K562 (cell line): ENCODE data around the gene TOGARAM2. TPM values are rescaled to one million over a fixed set of nuclear protein-coding genes. Genes with fewer than 3 reads are reported as not detected.

Experiments used
- ATAC-seq: fragments of 200-7000 bp; cut with Tn5 transposase; 3 replicates; pipeline ENCODE4 v1.9.1; 2020; ENCODE audit warnings: moderate library complexity
- BruUV-seq: library from RNA; stranded (reverse); fragments of 400-500 nt; replicated peaks from 2 replicates; lab custom pipeline; 2021; lab: Mats Ljungman, UMichigan
- CTCF ChIA-PET: fragments of 300-600 bp; formaldehyde crosslinking; extraction: SDS; loops from one replicate; lab custom pipeline; 2021; ENCODE audit warnings: low intra/inter-chr PET ratio; lab: Yijun Ruan, JAX
- POLR2A ChIA-PET: fragments of 300-600, 350-650 bp; sonication (Branson Sonifier 250); formaldehyde crosslinking; extraction: SDS; loops from one replicate; lab custom pipeline; 2021; ENCODE audit warnings: antibody characterized with exemption, inconsistent platforms; lab: Yijun Ruan, JAX
- DNase-seq, 4 experiments: peaks; one replicate each; pipeline versions ENCODE4 v3.0.0 to v3.0.0-alpha.2; 2011 to 2018; ENCODE audit warnings: low spot score in 3 of 4, mixed read lengths in 3 of 4; ENCODE audit errors: extremely low read depth in 1 of 4
- FAIRE-seq: peaks from 2 replicates; lab custom pipeline; 2011; peaks lifted over from hg19 to GRCh38; lab: Jason Lieb, UNC
- H2AFZ ChIP-seq: 2 replicates; pipeline ENCODE4 v1.6.0; 2011; ENCODE audit warnings: low read depth, low read length, control low read depth, inconsistent platforms
- H3K27ac ChIP-seq: fragments of 200-600 bp; 3 replicates; pipeline ENCODE4 v1.8.0; 2011; ENCODE audit warnings: low read depth, mild to moderate bottlenecking, control low read depth, inconsistent platforms, low read length, moderate library complexity, mixed read lengths; ENCODE audit errors: extremely low read depth
- H3K27me3 ChIP-seq, 2 experiments: fragments of 300-600 bp in 1 of 2; 2 replicates in 1 of 2; 3 replicates in 1 of 2; pipeline versions ENCODE4 v1.6.0 to v1.8.0; 2011; ENCODE audit warnings: inconsistent platforms in 2 of 2, low read length in 2 of 2, mild to moderate bottlenecking in 1 of 2, mixed read lengths in 1 of 2, moderate library complexity in 1 of 2; ENCODE audit not compliant: control insufficient read depth in 2 of 2, insufficient read depth in 2 of 2
- H3K36me3 ChIP-seq: fragments of 300-600 bp; 3 replicates; pipeline ENCODE4 v1.8.0; 2011; ENCODE audit warnings: mild to moderate bottlenecking, low read length, inconsistent platforms; ENCODE audit not compliant: control insufficient read depth, insufficient read depth
- H3K4me1 ChIP-seq, 2 experiments: fragments of 200-600 bp in 1 of 2; replicated peaks in 1 of 2; 2 replicates in 1 of 2; 3 replicates in 1 of 2; pipeline versions ENCODE4 v1.5.1 to v1.8.0; 2011; ENCODE audit warnings: inconsistent platforms in 2 of 2, low read length in 2 of 2, mild to moderate bottlenecking in 1 of 2, mixed read lengths in 1 of 2, moderate library complexity in 1 of 2; ENCODE audit not compliant: control insufficient read depth in 2 of 2, insufficient read depth in 2 of 2
- H3K4me2 ChIP-seq: 2 replicates; pipeline ENCODE4 v1.6.1; 2011; ENCODE audit warnings: low read length, control low read depth, inconsistent platforms, mixed read lengths; ENCODE audit not compliant: insufficient read depth
- H3K4me3 ChIP-seq: fragments of 200-600 bp; sonication (generic), shearing (Covaris generic); 2 replicates; pipeline ENCODE4 v1.5.1; 2016; ENCODE audit warnings: control low read depth, inconsistent platforms
- H3K79me2 ChIP-seq: fragments of 200-600 bp; 3 replicates; pipeline ENCODE4 v1.8.0; 2011; ENCODE audit warnings: low read length, inconsistent platforms; ENCODE audit not compliant: control insufficient read depth, insufficient read depth
- H3K9ac ChIP-seq, 2 experiments: 2 replicates each; pipeline versions ENCODE4 v1.6.0 to v1.6.1; 2011; ENCODE audit warnings: low read depth in 2 of 2, low read length in 2 of 2, control low read depth in 1 of 2, inconsistent platforms in 1 of 2, mild to moderate bottlenecking in 1 of 2, mixed read lengths in 1 of 2; ENCODE audit not compliant: insufficient read depth in 1 of 2
- H3K9me1 ChIP-seq: one replicate; pipeline ENCODE4 v1.6.0; 2011; ENCODE audit warnings: inconsistent platforms, mild to moderate bottlenecking, low read length, moderate library complexity; ENCODE audit not compliant: control insufficient read depth, insufficient read depth
- H3K9me3 ChIP-seq: replicated peaks from 2 replicates; pipeline ENCODE4 v1.5.1; 2011; ENCODE audit warnings: low read depth, low read length, inconsistent platforms; ENCODE audit not compliant: control insufficient read depth, insufficient read depth
- H4K20me1 ChIP-seq: replicated peaks from 2 replicates; pipeline ENCODE4 v1.6.1; 2011; ENCODE audit warnings: low read length, inconsistent platforms, mixed read lengths; ENCODE audit not compliant: control insufficient read depth, insufficient read depth
- DDX20 ChIP-seq: fragments of 450-650 bp; IDR thresholded peaks from 2 replicates; pipeline ENCODE4 v1.6.1; 2016; ENCODE audit warnings: missing genetic modification characterization, low read depth, mild to moderate bottlenecking, missing compliant biosample characterization, moderate library complexity
- ETS2 ChIP-seq: IDR thresholded peaks from 2 replicates; pipeline ENCODE4 v1.6.1; 2016; ENCODE audit warnings: borderline replicate concordance, missing genetic modification characterization, mild to moderate bottlenecking, moderate library complexity, missing compliant biosample characterization; ENCODE audit not compliant: poor library complexity, severe bottlenecking
- EZH2 ChIP-seq: IDR thresholded peaks from 2 replicates; pipeline ENCODE4 v1.6.1; 2012; ENCODE audit warnings: low read depth, mild to moderate bottlenecking, inconsistent platforms, low read length, borderline replicate concordance
- HDAC8 ChIP-seq: fragments of 450-650 bp; IDR thresholded peaks from 2 replicates; pipeline ENCODE4 v1.6.1; 2016; ENCODE audit warnings: mild to moderate bottlenecking, missing genetic modification characterization, moderate library complexity, missing compliant biosample characterization
- SRSF9 ChIP-seq: fragments of 200-400 bp; formaldehyde crosslinking; IDR thresholded peaks from 2 replicates; pipeline ENCODE4 v1.6.1; 2017; ENCODE audit warnings: low read depth, low read length, borderline replicate concordance
- TEAD4 ChIP-seq, 2 experiments: sonication (generic) in 1 of 2; formaldehyde crosslinking in 1 of 2; IDR thresholded peaks; 2 replicates each; pipeline versions ENCODE4 v1.6.1 to v1.8.0; 2012 to 2022; ENCODE audit warnings: borderline replicate concordance in 1 of 2, inconsistent platforms in 1 of 2, low read length in 1 of 2, mild to moderate bottlenecking in 1 of 2, missing genetic modification reagents in 1 of 2
- ZNF197 ChIP-seq: fragments of 200-800 bp; sonication (Bioruptor generic); IDR thresholded peaks from 2 replicates; pipeline ENCODE4 v1.6.1; 2016; ENCODE audit warnings: low read depth, missing genetic modification characterization, missing compliant biosample characterization
- ZNF224 ChIP-seq: sonication (generic); formaldehyde crosslinking; IDR thresholded peaks from 2 replicates; pipeline ENCODE4 v1.8.0; 2022; ENCODE audit warnings: mild to moderate bottlenecking, missing genetic modification reagents
- ZNF347 ChIP-seq: fragments of 450-650 bp; formaldehyde crosslinking; IDR thresholded peaks from 2 replicates; pipeline ENCODE4 v1.4.0; 2020; ENCODE audit warnings: low read depth, mild to moderate bottlenecking, moderate library complexity
- ZNF592 ChIP-seq: fragments of 450-650 bp; IDR thresholded peaks from 2 replicates; pipeline ENCODE4 v1.6.1; 2017; ENCODE audit warnings: antibody characterized with exemption, mild to moderate bottlenecking
- WGBS: fragments of 100-300 bp; shearing (Covaris generic); methylation state at CpG from one replicate; pipeline ENCODE4 v1.1.6; 2016; ENCODE audit warnings: low coverage, mixed read lengths; ENCODE audit not compliant: insufficient coverage; ENCODE audit errors: missing lambda C conversion rate; 5-methylcytosine and 5-hydroxymethylcytosine counted together
- in situ Hi-C: fragments of 300-500 bp; cut with MboI; formaldehyde crosslinking; loops from 4 replicates; pipeline ENCODE4 v1.15.0; 2018; ENCODE audit warnings: inconsistent platforms, mixed read lengths
- intact Hi-C: fragments of 100-400 bp; cut with micrococcal nuclease; formaldehyde crosslinking; loops from 2 replicates; pipeline ENCODE4 v1.14.2; 2022
- polyA plus RNA-seq, 8 experiments: library from polyadenylated mRNA; depleted of rRNA in 4 of 8; stranded (reverse) in 5 of 8; unstranded in 3 of 8; fragments of >200 nt; fragmentation: Nextera tagmentation in 2 of 8; fragmentation: Illumina TruSeq in 1 of 8; extraction: Ambion mirVana in 2 of 8; extraction: Trizol in 1 of 8; gene quantifications; 2 replicates each; pipeline versions ENCODE4 v1.2.1 to v1.2.3, GENCODE V29; 2011 to 2014; ENCODE audit warnings: inconsistent platforms in 1 of 8, missing spikeins in 1 of 8
- total RNA-seq, 7 experiments: library from RNA; depleted of rRNA in 6 of 7; stranded (reverse); fragments of >200 nt in 6 of 7; fragmentation: Illumina TruSeq in 2 of 7; extraction: Trizol in 2 of 7; gene quantifications; 2 replicates each; pipeline versions ENCODE4 v1.2.1 to v1.2.3, GENCODE V29; 2011 to 2021; ENCODE audit warnings: low replicate concordance in 1 of 7

TOGARAM2 gene
- total and polyA plus RNA-seq, 9 of the 15 experiments (the other 6 are each of a cell fraction or from before 2014, with no cell fraction given) = not detected

GRCh38 chr2:28962505-28962904 lies 18.6 kb upstream of the TOGARAM2 start:
- H3K27me3 ChIP-seq = peaks cover 18 to 35% of the 10 kb centered on the region in 2 experiments; a peak in 4 of 5 replicates
- intact Hi-C loops = no loop called here
- ChIA-PET POLR2A (no interaction called here), CTCF (no interaction called here)
- no peak overlapping the region for H3K4me2 ChIP-seq
- no peaks in the 10 kb centered on the region for H3K36me3 ChIP-seq
- FAIRE-seq (no peak), DNase-seq (no peak), ATAC-seq (no peak)
- H4K20me1 ChIP-seq = peaks cover 4% of the 10 kb centered on the region; the same call in 1 of the 2 replicates
- H3K9ac ChIP-seq = no peak overlapping the region
- H2AFZ ChIP-seq = no peak overlapping the region
- H3K9me3 ChIP-seq = no peaks in the 10 kb centered on the region
- no TSS peak for BruUV-seq
- no peaks in the 10 kb centered on the region for H3K79me2 ChIP-seq
- H3K27ac ChIP-seq = no peak overlapping the region
- H3K4me3 ChIP-seq = no peak overlapping the region
- TF ChIP-seq EZH2 (no peak), ZNF347 (no peak), ETS2 (tag) (no peak), ZNF592 (no peak), SRSF9 (no peak), DDX20 (tag) (no peak), HDAC8 (no peak), TEAD4 (IDR thresholded peaks at IDR 0.05; ENCODE audit: low read length) (no peak), TEAD4 (CRISPR knock-in tag; IDR thresholded peaks at IDR 0.05; ENCODE audit: borderline replicate concordance) (no peak), ZNF224 (CRISPR knock-in tag) (no peak), ZNF197 (CRISPR knock-in tag) (no peak)
- in situ Hi-C loops = loop anchor here (25.0 kb wide), 1 partner anchor 1100 kb away; no protein-coding TSS in a partner anchor
- no peaks in the 10 kb centered on the region for H3K9me1 ChIP-seq
- no peaks in the 10 kb centered on the region for H3K4me1 ChIP-seq
- 0% methylated on average over 1 of the region's 1 CpG for WGBS
